Thyroid gland (tissue), 4 donors: ENCODE measurements around the gene ALG6.

ENCODE experiments used
- CTCF ChIP-seq, 6 experiments: fragments of 200-600 bp in 3 of 6; fragments of 450-650 bp in 3 of 6; sonication (generic) in 3 of 6; IDR thresholded peaks; one replicate each; pipeline ENCODE4 v1.5.1; 2016 to 2019; ENCODE audit warnings: antibody characterized with exemption in 6 of 6, mild to moderate bottlenecking in 2 of 6, inconsistent platforms in 1 of 6, moderate library complexity in 1 of 6
- POLR2A ChIP-seq, 2 donors: fragments of 450-650 bp; IDR thresholded peaks; one replicate each; pipeline ENCODE4 v1.6.1; 2017; ENCODE audit warnings: antibody characterized with exemption in 2 of 2, mild to moderate bottlenecking in 2 of 2, moderate library complexity in 1 of 2

GRCh38 chr1:63379583-63379982 is 12.2 kb downstream of the ALG6 start:
- no peak for TF ChIP-seq CTCF (IDR thresholded peaks at IDR 0.05)
- TF ChIP-seq POLR2A (IDR thresholded peaks at IDR 0.05) = no peak
